Epithelial cell of proximal tubule (primary cell): ENCODE measurements around the gene ZFP42. TPM values are rescaled to one million over a fixed set of nuclear protein-coding genes. Genes with fewer than 3 reads are reported as not detected.
"Not testable (repeated sequence)": the region's sequence is repeated elsewhere in the genome, so short reads cannot be mapped to it uniquely, and the experiment has no call there.

Experiments used
- DNase-seq: peaks from one replicate; pipeline ENCODE4 v3.0.0-alpha.2; 2011; ENCODE audit warnings: low read depth
- H3K4me3 ChIP-seq: 2 replicates; pipeline ENCODE4 v1.5.1; 2011; ENCODE audit warnings: low read depth, mild to moderate bottlenecking, low read length
- total RNA-seq: library from RNA; depleted of rRNA; stranded (reverse); fragments of >200 nt; gene quantifications from 2 replicates; pipeline ENCODE4 v1.2.3, GENCODE V29; 2015
- TF ChIP-seq, protein P1 (sequence below): conservative IDR thresholded peaks from 2 replicates; pipeline ENCODE4 v1.5.1; 2012; ENCODE audit warnings: low read depth, mild to moderate bottlenecking, low read length

Gene ZFP42
- total RNA-seq, 1 donor from 2014 or later = 1.8 TPM

DNA sequence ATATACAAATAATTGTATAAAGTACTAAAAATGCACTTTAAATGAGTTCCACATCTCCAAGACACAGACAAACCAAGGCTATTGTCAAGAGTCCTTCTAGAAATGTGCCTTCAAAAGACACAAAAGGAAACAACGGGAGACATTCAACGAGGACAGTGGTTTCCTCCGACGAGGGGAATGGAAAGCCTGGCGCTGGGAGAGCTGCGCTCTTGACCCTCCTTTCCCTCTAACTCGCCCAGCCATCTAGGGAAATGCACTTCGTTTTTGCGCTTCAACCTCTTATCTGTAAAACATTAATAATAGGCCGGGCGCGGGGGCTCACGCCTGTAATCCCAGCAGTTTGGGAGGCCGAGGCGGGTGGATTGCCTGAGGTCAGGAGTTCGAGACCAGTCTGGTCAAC, 37.0 kb downstream of the ZFP42 start:
- TF ChIP-seq, protein P1, sequence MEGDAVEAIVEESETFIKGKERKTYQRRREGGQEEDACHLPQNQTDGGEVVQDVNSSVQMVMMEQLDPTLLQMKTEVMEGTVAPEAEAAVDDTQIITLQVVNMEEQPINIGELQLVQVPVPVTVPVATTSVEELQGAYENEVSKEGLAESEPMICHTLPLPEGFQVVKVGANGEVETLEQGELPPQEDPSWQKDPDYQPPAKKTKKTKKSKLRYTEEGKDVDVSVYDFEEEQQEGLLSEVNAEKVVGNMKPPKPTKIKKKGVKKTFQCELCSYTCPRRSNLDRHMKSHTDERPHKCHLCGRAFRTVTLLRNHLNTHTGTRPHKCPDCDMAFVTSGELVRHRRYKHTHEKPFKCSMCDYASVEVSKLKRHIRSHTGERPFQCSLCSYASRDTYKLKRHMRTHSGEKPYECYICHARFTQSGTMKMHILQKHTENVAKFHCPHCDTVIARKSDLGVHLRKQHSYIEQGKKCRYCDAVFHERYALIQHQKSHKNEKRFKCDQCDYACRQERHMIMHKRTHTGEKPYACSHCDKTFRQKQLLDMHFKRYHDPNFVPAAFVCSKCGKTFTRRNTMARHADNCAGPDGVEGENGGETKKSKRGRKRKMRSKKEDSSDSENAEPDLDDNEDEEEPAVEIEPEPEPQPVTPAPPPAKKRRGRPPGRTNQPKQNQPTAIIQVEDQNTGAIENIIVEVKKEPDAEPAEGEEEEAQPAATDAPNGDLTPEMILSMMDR = no peak
- H3K4me3 ChIP-seq = no peak overlapping the region
- no peak for DNase-seq

DNA sequence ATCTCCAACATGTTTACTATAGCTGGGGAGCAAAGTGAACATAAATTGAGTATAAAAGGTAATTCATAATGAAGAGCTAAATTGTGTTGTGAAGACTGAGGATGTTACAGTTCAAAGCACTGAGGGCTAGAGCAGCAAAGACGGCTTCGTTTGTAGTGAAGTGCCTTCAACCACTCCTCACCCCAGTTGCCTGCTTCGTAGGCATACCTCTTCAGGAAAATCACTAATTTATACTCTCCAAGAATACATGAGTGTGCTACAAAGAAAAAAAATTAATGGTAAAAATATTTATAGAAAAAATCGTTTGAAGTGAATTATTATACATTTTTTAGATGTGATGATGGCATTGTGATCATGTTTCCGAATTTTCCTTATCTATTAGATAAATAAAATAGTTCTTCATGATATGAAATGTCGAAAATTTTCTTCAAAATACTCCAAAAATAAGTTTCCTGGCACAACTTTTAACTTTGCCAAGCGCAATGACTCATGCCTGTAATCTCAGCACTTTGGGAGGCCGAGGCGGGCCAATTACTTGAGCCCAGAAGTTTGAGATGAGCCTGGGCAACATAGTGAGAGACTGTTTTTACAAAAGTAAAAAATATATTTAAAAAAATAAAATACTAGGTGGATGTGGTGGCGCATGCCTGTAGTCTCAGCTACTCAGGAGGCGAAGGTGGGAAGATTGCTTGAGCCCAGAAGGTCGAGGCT, 41.6 kb downstream of the ZFP42 start:
- TF ChIP-seq, protein P1 = no peak
- DNase-seq = no peak
- H3K4me3 ChIP-seq = no peak overlapping the region

DNA sequence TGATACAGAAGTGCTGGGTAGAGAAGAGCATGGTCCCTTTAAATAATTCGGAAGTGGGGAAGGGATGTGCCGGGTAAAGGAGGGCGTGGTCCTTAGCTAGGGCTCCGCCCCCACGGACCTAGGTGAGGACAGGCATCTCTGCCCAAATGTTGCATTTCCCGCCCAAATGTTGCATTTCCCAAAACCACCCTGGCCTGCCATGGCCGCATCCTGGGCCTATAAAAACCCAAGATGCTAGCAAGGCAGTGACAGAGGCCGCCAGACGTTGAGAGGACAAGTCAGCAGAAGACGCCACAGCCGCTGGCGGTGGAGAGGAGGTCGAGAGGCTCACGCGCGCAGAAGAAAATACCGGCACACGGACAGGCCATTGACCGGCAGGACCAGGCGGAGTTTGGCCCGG, 46.1 kb downstream of the ZFP42 start:
- no peak for DNase-seq
- TF ChIP-seq, protein P1 = no peak

DNA sequence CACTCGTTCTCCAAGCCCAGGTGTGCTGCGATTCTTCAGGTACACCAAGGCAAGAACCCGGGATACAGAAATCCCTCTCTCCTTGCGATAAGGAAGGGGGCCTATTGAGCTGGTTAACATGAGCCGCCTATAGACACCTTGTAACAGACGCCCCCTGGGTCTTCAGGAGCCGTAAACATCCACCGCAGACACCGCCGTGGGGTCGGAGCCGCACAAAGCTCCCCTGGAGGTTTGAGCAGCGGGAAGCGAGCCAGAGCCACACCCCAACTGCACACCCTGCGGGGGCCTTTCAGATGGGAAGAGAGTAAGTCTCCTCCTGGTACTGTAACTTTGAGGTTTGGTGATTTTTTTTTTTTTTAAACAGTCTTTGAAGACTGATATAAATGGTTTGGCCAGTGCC, 46.6 kb downstream of the ZFP42 start:
- H3K4me3 ChIP-seq = no peak overlapping the region
- DNase-seq = no peak
- TF ChIP-seq, protein P1 = no peak

More for the DNA sequence above, 46.1 kb downstream of the ZFP42 start:
- no peak overlapping the region for H3K4me3 ChIP-seq

DNA sequence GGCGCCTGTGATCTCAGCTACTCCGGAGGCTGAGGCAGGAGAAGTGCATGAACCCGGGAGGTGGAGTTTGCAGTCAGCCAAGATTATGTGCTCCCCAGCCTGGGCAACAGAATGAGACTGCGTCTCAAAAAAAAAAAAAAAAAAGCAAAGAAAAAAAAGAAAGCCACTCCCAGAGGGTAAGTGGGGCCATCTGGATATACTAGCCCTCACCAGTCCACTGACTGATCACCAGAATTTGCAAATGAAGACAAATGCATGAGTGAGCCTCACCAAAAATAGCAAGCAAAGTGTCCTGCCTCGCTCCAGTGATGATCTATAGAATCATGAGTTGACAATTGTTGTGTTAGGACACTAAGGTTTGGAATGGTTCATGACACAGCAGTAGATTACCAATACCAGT, 47.6 kb downstream of the ZFP42 start:
- TF ChIP-seq, protein P1 = no peak
- DNase-seq = no peak
- H3K4me3 ChIP-seq = no peak overlapping the region

DNA sequence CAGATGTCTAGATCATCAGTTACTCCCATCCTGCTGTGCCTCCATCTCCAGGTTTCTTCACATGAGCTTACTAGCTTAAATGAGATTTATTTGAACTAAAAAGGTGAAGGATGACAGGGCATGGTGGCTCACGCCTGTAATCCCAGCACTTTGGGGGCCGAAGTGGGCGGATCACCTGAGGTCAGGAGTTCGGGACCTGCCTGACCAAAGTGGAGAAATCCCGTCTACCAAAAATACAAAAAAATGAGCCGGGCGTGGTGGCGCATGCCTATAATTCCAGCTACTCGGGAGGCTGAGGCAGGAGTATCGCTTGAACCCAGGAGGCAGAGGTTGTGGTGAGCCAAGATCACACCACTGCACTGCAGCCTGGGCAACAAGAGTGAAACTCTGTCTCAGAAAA, 49.9 kb downstream of the ZFP42 start:
- DNase-seq, H3K4me3 ChIP-seq: not testable (repeated sequence)

DNA sequence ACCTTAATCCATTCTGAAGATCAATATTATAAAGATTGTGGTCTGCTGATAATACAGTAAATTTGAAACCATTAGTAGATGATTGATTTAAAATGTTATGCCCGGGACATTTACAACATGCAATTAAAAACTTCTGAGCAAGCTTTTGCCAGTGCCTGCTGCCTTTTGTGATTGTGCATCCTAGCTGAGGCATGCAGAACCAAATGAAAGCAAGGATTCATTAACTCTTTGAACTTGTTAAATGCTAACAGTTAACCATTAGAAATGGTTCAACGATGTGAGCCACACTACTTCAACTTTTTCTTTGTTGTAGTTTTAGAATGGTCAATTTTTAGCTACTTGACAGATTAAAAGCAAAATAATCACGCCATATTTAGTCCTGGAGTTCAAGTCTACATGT, 51.1 kb downstream of the ZFP42 start:
- H3K4me3 ChIP-seq = no peak overlapping the region
- DNase-seq = no peak
- TF ChIP-seq, protein P1 = no peak
